Colonic mucosa (tissue), 4 donors: ENCODE results near the gene TBC1D5. TPM values are rescaled to one million over a fixed set of nuclear protein-coding genes. Genes with fewer than 3 reads are reported as not detected.

Source experiments
- DNase-seq: peaks from one replicate; pipeline ENCODE4 v3.0.0-alpha.2; 2020
- H3K27ac ChIP-seq: fragments of 200-600 bp; one replicate; pipeline ENCODE4 v1.8.0; 2021
- H3K27me3 ChIP-seq: fragments of 200-600 bp; one replicate; pipeline ENCODE4 v1.8.0; 2021
- H3K36me3 ChIP-seq: fragments of 200-600 bp; one replicate; pipeline ENCODE4 v1.8.0; 2021
- H3K4me1 ChIP-seq: fragments of 200-600 bp; one replicate; pipeline ENCODE4 v1.8.0; 2021; ENCODE audit warnings: mild to moderate bottlenecking
- H3K4me3 ChIP-seq: fragments of 200-600 bp; one replicate; pipeline ENCODE4 v1.8.0; 2021
- H3K9ac ChIP-seq, 2 donors: one replicate each; pipeline ENCODE4 v1.7.0; 2013; ENCODE audit warnings: control low read depth in 2 of 2, low read depth in 2 of 2, low read length in 2 of 2
- H3K9me3 ChIP-seq: fragments of 200-600 bp; one replicate; pipeline ENCODE4 v1.8.0; 2021
- CTCF ChIP-seq: fragments of 200-600 bp; IDR thresholded peaks from one replicate; pipeline ENCODE4 v1.8.0; 2022; ENCODE audit warnings: antibody characterized with exemption, mild to moderate bottlenecking
- intact Hi-C: fragments of 100-400 bp; cut with DNase I; formaldehyde crosslinking; loops from one replicate; pipeline ENCODE4 v1.14.1; 2022
- total RNA-seq, 2 donors: library from RNA; stranded (reverse); fragmentation: NEBNext Ultra II Directional in 1 of 2; extraction: Animal tissue kit (Norgen Biotek cat#: 25700) in 1 of 2; gene quantifications; one replicate each; pipeline ENCODE4 v1.2.1, GENCODE V29; 2021
- donor health status: healthy.
- donor health status: DM: no; HTN: no; CAD: no.
- donor health status: DM: no; HTN: no; CAD: no.

TBC1D5 gene
- total RNA-seq, 2 donors from 2014 or later = 29.9 to 31.2 TPM

GRCh38 chr3:17143893-17144664, 598.4 kb downstream of the TBC1D5 start:
- H3K4me1 ChIP-seq = no peaks in the 10 kb centered on the region
- no peaks in the 10 kb centered on the region for H3K9me3 ChIP-seq
- no peak for TF ChIP-seq CTCF
- DNase-seq = no peak
- H3K4me3 ChIP-seq = no peak overlapping the region
- H3K9ac ChIP-seq = no peak overlapping the region
- H3K27me3 ChIP-seq = no peaks in the 10 kb centered on the region
- H3K36me3 ChIP-seq = no peaks in the 10 kb centered on the region
- no peak overlapping the region for H3K27ac ChIP-seq
- intact Hi-C loops = no loop called here

- DNase-seq = no peak
- no peak for TF ChIP-seq CTCF
- no peak overlapping the region for H3K9ac ChIP-seq
- no peaks in the 10 kb centered on the region for H3K36me3 ChIP-seq
- no peaks in the 10 kb centered on the region for H3K4me1 ChIP-seq
- no peaks in the 10 kb centered on the region for H3K9me3 ChIP-seq
- no peak overlapping the region for H3K27ac ChIP-seq
- intact Hi-C loops = no loop called here
- no peaks in the 10 kb centered on the region for H3K27me3 ChIP-seq
- no peak overlapping the region for H3K4me3 ChIP-seq
Observed at GRCh38 chr3:17142516-17142915, 599.9 kb downstream of the TBC1D5 start.

- no peaks in the 10 kb centered on the region for H3K9me3 ChIP-seq
- H3K4me1 ChIP-seq = no peaks in the 10 kb centered on the region
- TF ChIP-seq CTCF = no peak
- DNase-seq = no peak
- intact Hi-C loops = no loop called here
- H3K27ac ChIP-seq = no peak overlapping the region
- H3K27me3 ChIP-seq = no peaks in the 10 kb centered on the region
- H3K9ac ChIP-seq = no peak overlapping the region
- H3K4me3 ChIP-seq = no peak overlapping the region
- H3K36me3 ChIP-seq = no peaks in the 10 kb centered on the region
Observed at GRCh38 chr3:17141699-17142098, 600.7 kb downstream of the TBC1D5 start.

- no peak overlapping the region for H3K27ac ChIP-seq
- no peaks in the 10 kb centered on the region for H3K36me3 ChIP-seq
- H3K9ac ChIP-seq = no peak overlapping the region
- H3K27me3 ChIP-seq = no peaks in the 10 kb centered on the region
- no peaks in the 10 kb centered on the region for H3K9me3 ChIP-seq
- no peak for TF ChIP-seq CTCF
- intact Hi-C loops = no loop called here
- no peaks in the 10 kb centered on the region for H3K4me1 ChIP-seq
- H3K4me3 ChIP-seq = no peak overlapping the region
- DNase-seq = no peak
Observed at GRCh38 chr3:17140670-17141505, 601.5 kb downstream of the TBC1D5 start.

- Histone ChIP-seq H3K27me3 (no peaks in the 10 kb centered on the region), H3K9ac (no peak overlapping the region), H3K36me3 (no peaks in the 10 kb centered on the region), H3K4me1 (no peaks in the 10 kb centered on the region), H3K4me3 (no peak overlapping the region), H3K27ac (no peak overlapping the region), H3K9me3 (no peaks in the 10 kb centered on the region)
- no peak for DNase-seq
- TF ChIP-seq CTCF = no peak
- intact Hi-C loops = no loop called here
Observed at GRCh38 chr3:17138246-17139039, 604.0 kb downstream of the TBC1D5 start.
